Testis (tissue), 3 donors: ENCODE measurements around the gene ESAM. TPM values are rescaled to one million over a fixed set of nuclear protein-coding genes. Genes with fewer than 3 reads are reported as not detected.
A peak's percentile ranks its signal among the peaks of the same experiment; 100 is the strongest.

Experiments used
- DNase-seq: peaks from one replicate; pipeline ENCODE4 v3.0.0-alpha.2; 2019
- H3K27ac ChIP-seq, 2 donors: fragments of 200-600 bp; sonication (generic); one replicate each; pipeline ENCODE4 v1.5.1; 2019
- H3K27me3 ChIP-seq: fragments of 200-600 bp; sonication (generic); one replicate; pipeline ENCODE4 v1.5.1; 2019
- H3K36me3 ChIP-seq: fragments of 200-600 bp; sonication (generic); one replicate; pipeline ENCODE4 v1.5.1; 2017; ENCODE audit warnings: low read depth; ENCODE audit errors: missing control alignments
- H3K4me1 ChIP-seq: fragments of 200-600 bp; sonication (generic); one replicate; pipeline ENCODE4 v1.5.1; 2019
- H3K4me3 ChIP-seq, 2 donors: fragments of 200-600 bp; sonication (generic); one replicate each; pipeline ENCODE4 v1.5.1; 2017 to 2019
- H3K9me3 ChIP-seq: fragments of 200-600 bp; sonication (generic); one replicate; pipeline ENCODE4 v1.5.1; 2017
- POLR2A ChIP-seq: fragments of 450-650 bp; IDR thresholded peaks from one replicate; pipeline ENCODE4 v1.6.1; 2017; ENCODE audit warnings: antibody characterized with exemption, mild to moderate bottlenecking, moderate library complexity
- WGBS, 2 donors: methylation state at CpG; one replicate each; pipeline ENCODE4 v1.1.5; 2018; 5-methylcytosine and 5-hydroxymethylcytosine counted together
- intact Hi-C: fragments of 100-400 bp; cut with DNase I; formaldehyde crosslinking; loops from one replicate; pipeline ENCODE4 v1.15.1; 2023; ENCODE audit warnings: low total_unique reads
- polyA plus RNA-seq: library from polyadenylated mRNA; stranded (reverse); fragments of 350-450 nt; fragmentation: Illumina TruSeq; extraction: RNeasy Lipid Tissue Mini Kit (QIAGEN cat#74804); gene quantifications from one replicate; pipeline ENCODE4 v1.2.3, GENCODE V29; 2014; ENCODE audit warnings: low read depth, low replicate concordance; ENCODE audit not compliant: insufficient read depth
- total RNA-seq, 2 donors: library from RNA; depleted of rRNA; stranded (reverse); fragments of >200 nt; gene quantifications; one replicate each; pipeline ENCODE4 v1.2.3, GENCODE V29; 2016
- TF ChIP-seq, protein P1 (sequence below), 3 experiments: fragments of 450-650 bp in 2 of 3; fragments of 200-600 bp in 1 of 3; sonication (generic) in 1 of 3; IDR thresholded peaks; one replicate each; pipeline ENCODE4 v1.5.1; 2016 to 2019; ENCODE audit warnings: antibody characterized with exemption in 3 of 3, mild to moderate bottlenecking in 2 of 3, moderate library complexity in 1 of 3

ESAM gene
- total and polyA plus RNA-seq, 3 donors from 2014 or later: 6.0 to 15.8 (median 10.6) TPM

DNA sequence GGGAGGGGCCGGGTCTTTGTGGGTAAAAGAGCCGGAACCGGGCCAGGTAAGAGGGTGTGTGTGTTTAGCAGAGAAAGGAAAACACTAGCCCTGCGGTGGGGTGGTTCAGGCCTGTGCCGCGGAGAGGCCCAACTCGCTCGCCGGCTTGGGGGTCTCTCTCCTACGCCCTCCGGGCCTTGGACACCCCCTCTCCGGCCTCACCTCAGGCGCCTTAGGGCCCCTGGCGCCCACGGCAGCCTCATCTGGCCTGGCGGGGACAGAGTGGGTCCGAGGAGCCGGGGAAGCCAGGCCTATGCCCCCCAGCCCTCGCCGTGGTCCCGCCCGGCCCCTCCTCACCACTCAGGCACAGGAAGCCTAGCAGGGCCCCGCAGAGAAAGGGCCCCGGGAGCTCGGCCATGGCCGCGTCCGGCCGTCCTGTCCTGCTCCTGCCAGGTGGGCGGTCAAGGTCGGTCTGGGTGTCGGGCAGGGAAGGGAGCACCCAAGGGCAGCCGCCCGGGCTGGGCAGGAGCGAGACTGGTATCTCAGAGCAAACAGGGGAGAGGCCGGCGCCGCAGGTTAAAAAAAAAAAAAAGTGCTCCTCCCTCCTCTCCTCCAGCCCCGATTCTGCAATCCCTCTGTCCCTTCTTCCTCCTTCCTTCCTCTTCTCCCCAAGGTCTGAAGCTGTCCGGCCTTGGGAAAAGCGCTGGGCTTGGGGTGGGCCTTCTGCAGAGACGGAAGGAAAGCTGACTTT lies 10.2 kb downstream of the ESAM start, which contains the start of gene VSIG2:
Gene VSIG2, minus strand, starts transcription at position 515 of the 730 bp plus-strand sequence. Its CDS starts 118 bp downstream, at position 397.
- peaks cover 5% of the 10 kb centered on the region for H3K4me1 ChIP-seq
- no peak within 1 kb of the TSS for H3K27ac ChIP-seq
- H3K36me3 ChIP-seq: no peaks in the 10 kb centered on the region
- no peaks in the 10 kb centered on the region for H3K9me3 ChIP-seq
- intact Hi-C loops: no loop called here
- H3K27me3 ChIP-seq: no peaks in the 10 kb centered on the region
- TF ChIP-seq, protein P1, sequence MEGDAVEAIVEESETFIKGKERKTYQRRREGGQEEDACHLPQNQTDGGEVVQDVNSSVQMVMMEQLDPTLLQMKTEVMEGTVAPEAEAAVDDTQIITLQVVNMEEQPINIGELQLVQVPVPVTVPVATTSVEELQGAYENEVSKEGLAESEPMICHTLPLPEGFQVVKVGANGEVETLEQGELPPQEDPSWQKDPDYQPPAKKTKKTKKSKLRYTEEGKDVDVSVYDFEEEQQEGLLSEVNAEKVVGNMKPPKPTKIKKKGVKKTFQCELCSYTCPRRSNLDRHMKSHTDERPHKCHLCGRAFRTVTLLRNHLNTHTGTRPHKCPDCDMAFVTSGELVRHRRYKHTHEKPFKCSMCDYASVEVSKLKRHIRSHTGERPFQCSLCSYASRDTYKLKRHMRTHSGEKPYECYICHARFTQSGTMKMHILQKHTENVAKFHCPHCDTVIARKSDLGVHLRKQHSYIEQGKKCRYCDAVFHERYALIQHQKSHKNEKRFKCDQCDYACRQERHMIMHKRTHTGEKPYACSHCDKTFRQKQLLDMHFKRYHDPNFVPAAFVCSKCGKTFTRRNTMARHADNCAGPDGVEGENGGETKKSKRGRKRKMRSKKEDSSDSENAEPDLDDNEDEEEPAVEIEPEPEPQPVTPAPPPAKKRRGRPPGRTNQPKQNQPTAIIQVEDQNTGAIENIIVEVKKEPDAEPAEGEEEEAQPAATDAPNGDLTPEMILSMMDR (IDR thresholded peaks at IDR 0.05): no peak
- no peak for TF ChIP-seq POLR2A
- H3K4me3 ChIP-seq: peak within 1 kb of the TSS in 1 of 2 donors; percentile 43
- 14 to 18% methylated on average over 19 to 41 of the region's 42 CpGs for WGBS, 2 donors
- no peak for DNase-seq

DNA sequence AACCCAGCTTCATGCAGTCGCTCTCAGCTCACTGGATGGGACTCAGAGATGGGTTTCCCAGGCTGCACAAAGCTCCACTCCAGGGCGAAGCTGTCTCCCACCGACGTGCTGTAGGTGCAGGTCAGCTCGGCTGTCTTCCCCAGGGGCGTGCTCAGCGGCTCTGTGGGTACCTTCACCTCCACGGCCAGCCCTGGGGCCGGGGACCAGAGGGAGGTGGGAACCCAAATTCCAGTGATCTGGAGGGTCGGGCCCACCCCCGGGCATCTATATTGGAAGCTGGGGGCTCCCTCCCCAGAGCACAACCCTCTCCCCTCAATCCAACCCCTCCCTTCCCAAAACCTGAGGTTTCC lies 10.7 kb downstream of the ESAM start:
- H3K4me1 ChIP-seq: peaks cover 5% of the 10 kb centered on the region
- H3K36me3 ChIP-seq: no peaks in the 10 kb centered on the region
- TF ChIP-seq, protein P1 (IDR thresholded peaks at IDR 0.05): no peak
- TF ChIP-seq POLR2A: no peak
- H3K4me3 ChIP-seq: peak overlapping the region in 1 of 2 donors; percentile 43
- WGBS, 2 donors: 18 to 39% methylated on average over 11 of the region's 11 CpGs
- H3K9me3 ChIP-seq: no peaks in the 10 kb centered on the region
- no peak for DNase-seq
- H3K27ac ChIP-seq: no peak overlapping the region
- intact Hi-C loops: no loop called here
- no peaks in the 10 kb centered on the region for H3K27me3 ChIP-seq

DNA sequence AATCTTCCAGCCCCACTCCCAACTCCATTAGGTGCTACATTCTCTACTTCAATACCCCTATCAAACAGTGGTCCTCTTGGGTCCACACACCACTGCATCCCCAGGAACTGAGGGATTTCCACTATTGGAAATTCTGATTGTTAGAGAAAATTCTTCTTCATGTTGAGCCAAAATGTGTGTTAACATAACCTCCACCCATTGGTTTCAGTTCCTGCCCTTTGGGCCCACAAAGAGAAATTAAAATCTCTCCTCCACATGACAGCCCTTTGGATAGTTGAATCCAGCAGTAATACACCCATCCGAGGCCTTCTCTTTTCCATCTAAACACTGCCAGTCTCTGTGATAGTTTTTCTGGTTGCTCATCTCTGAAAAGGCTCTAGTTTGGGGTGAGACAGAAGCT lies 12.2 kb downstream of the ESAM start:
- intact Hi-C loops: no loop called here
- WGBS, 2 donors: 75% methylated on average over 1 of the region's 1 CpG
- Histone ChIP-seq H3K9me3 (no peaks in the 10 kb centered on the region), H3K36me3 (no peaks in the 10 kb centered on the region), H3K27me3 (no peaks in the 10 kb centered on the region), H3K4me1 (peaks cover 11% of the 10 kb centered on the region), H3K27ac (no peak overlapping the region), H3K4me3 (no peak overlapping the region)
- DNase-seq: no peak
- TF ChIP-seq, protein P1 (IDR thresholded peaks at IDR 0.05): no peak
- no peak for TF ChIP-seq POLR2A

- 45 to 49% methylated on average over 11 to 12 of the region's 12 CpGs for WGBS, 2 donors
- Histone ChIP-seq H3K27me3 (no peaks in the 10 kb centered on the region), H3K4me3 (no peak overlapping the region), H3K4me1 (peaks cover 11% of the 10 kb centered on the region), H3K9me3 (no peaks in the 10 kb centered on the region), H3K36me3 (no peaks in the 10 kb centered on the region), H3K27ac (no peak overlapping the region)
- no peak for TF ChIP-seq POLR2A
- intact Hi-C loops: no loop called here
- no peak for DNase-seq
Observed at GRCh38 chr11:124748481-124749343, 13.4 kb downstream of the ESAM start.

GRCh38 chr11:124748100-124748418 lies 14.0 kb downstream of the ESAM start:
- Histone ChIP-seq H3K27ac (no peak overlapping the region), H3K4me1 (peaks cover 11% of the 10 kb centered on the region), H3K27me3 (no peaks in the 10 kb centered on the region), H3K9me3 (no peaks in the 10 kb centered on the region), H3K4me3 (no peak overlapping the region), H3K36me3 (no peaks in the 10 kb centered on the region)
- no peak for DNase-seq
- TF ChIP-seq POLR2A: no peak
- TF ChIP-seq, protein P1 (IDR thresholded peaks at IDR 0.05): no peak
- WGBS, 2 donors: 49 to 52% methylated on average over 7 of the region's 7 CpGs
- intact Hi-C loops: no loop called here
